ENCODE results near the gene RSPO1.
"Not testable (repeated sequence)": the region's sequence is repeated elsewhere in the genome, so short reads cannot be mapped to it uniquely, and the experiment has no call there.

Gene RSPO1

DNA sequence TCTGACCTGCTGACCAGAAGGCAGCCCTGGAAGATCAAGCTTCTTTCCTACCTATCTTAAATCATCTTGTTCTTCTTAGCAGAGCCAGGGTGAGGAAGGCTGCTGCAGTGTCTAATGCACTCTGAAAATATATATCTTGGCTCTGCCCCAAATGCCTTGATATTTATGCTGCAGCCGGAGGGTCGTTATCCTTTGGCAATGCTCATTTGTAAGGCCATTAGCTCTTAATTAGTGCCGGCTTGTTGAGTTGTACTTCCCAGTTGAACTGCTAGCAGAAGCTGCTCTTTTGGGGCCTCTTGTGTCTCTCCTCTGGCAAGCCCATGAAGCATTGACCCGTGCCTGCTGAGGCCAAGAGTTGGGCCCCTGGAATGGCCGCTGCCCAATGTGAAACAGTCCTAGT, 34.8 kb downstream of the RSPO1 start:
- TF ChIP-seq CTCF (IDR thresholded peaks at IDR 0.05; ENCODE audit: borderline replicate concordance, insufficient read depth, low read depth, low read length), result no peak
- H3K4me3 ChIP-seq (ENCODE audit: low read depth, low read length), result no peak overlapping the region

DNA sequence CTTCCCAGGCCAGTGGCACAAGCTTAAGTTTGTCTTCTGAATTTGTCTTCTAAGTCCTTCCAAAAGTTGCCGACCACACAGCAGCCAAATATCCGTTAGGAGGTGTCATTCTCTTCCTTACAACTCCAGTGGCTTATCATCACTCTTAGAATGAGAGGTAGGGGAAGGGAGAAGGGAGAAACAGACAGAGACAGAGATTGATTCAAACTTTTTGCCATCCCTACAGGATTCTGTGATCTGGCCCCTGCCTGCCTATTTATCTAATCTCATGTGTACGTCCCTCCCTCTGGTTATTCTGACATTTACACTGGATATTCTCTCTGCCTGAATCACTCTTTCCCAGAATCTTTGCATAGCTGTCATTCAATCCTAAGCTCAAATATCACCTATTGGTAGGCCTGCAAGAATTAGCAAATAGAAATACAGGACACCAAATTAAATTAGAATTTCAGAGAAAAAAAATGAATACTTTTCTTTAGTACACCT, 38.5 kb downstream of the RSPO1 start:
- TF ChIP-seq CTCF (IDR thresholded peaks at IDR 0.05; ENCODE audit: borderline replicate concordance, insufficient read depth, low read depth, low read length), result no peak
- H3K4me3 ChIP-seq (ENCODE audit: low read depth, low read length), result peak overlapping the region; percentile 76

DNA sequence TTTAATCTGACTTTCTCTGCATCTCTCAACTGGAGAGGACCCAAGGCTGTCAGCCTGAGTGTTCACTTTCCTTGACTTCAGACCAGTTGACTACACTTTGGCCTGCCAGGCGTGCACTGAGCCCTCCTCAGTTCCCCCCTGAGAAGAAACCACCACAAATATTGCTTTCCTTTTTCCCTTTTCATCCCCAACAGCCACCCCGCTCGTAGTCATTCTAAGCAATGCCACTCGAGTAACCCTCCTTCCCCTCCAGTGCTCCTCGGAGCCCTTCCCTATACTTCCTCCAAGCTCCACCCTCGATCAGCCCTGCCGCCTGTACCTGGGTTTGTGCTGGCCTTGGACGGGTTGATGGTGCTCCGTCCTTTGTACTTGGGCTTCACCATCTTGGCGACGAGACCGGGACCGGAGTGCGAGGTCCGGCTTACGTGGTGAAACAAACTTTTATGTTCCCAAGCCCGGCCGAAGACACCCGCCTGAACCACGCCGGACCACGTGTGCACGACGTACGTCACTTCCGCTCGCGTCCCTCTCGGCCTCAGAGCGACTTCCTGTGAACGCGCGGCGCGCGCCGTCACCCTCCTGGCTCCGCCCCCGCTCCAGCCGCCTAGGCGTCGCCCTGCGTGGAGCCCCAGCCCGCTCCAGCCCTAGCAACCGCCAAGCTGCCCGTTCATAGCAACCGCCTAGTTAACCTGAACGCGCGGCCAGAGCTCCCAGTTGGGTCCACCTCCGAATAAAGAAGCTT, 39.1 kb downstream of the RSPO1 start, which contains the start of gene GNL2:
TSS of gene GNL2 (minus strand) at position 498 of the 742 bp plus-strand sequence. CDS start at position 383, 115 bp downstream.
- no peak for TF ChIP-seq CTCF (IDR thresholded peaks at IDR 0.05; ENCODE audit: borderline replicate concordance, insufficient read depth, low read depth, low read length)
- peak within 1 kb of the TSS; percentile 76 for H3K4me3 ChIP-seq (ENCODE audit: low read depth, low read length)

DNA sequence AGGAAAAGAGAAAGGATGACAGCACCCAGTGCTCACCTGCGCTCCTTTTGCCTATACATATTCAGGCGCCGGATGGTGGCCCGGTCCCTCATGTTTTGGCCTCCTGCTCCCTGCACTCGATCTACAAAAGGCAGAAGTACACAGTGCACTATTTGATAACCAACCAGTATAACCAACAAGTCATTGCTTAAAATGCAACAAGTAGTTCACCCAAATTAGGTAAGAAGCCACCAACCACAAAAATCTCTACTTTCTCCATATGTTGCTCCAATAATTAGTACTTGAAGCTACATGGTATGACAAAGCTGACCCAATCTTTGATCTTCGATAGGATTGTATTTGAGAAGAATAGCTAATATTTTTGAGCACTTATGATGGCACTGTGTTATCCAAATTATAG, 41.0 kb downstream of the RSPO1 start:
- TF ChIP-seq CTCF (IDR thresholded peaks at IDR 0.05; ENCODE audit: borderline replicate concordance, insufficient read depth, low read depth, low read length), result no peak
- H3K4me3 ChIP-seq (ENCODE audit: low read depth, low read length), result no peak overlapping the region

DNA sequence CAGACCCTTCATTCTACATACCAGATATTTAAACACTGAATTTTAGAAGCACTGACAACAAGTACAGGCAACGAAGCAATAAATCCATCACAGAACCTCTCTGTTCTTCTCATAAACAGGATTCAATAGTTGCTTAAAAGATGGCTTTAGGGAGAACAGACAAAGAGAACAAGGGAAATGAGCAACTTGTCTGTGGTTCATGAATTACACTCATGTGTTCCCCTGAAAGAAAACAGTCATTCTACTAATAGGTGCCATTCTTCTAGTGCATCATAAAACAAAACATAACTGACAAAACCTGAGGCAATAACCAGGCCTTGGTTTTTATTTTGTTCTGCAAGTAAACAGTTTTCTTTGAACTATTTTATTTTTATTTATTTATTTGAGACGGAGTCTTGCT, 45.8 kb downstream of the RSPO1 start:
- no peak overlapping the region for H3K4me3 ChIP-seq (ENCODE audit: low read depth, low read length)

DNA sequence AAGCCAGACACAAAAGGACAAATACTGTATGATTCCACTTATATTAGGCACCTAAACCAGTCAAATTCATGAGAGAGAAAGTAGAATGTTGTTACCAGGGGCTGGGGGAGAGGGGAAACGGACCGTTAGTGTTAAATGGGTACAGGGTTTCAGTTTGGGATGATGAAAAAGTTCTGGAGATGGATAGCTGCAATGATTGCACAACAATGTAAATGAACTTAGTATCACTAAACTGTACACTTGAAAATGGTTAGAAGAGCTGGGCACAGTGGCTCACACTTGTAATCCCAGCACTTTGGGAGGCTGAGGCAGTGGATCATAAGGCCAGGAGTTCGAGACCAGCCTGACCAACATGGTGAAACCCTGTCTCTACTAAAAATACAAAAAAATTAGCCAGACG, 50.1 kb downstream of the RSPO1 start:
- H3K4me3 ChIP-seq (ENCODE audit: low read depth, low read length), result not testable (repeated sequence)

More for the DNA sequence above, 45.8 kb downstream of the RSPO1 start:
- no peak for TF ChIP-seq CTCF (IDR thresholded peaks at IDR 0.05; ENCODE audit: borderline replicate concordance, insufficient read depth, low read depth, low read length)

DNA sequence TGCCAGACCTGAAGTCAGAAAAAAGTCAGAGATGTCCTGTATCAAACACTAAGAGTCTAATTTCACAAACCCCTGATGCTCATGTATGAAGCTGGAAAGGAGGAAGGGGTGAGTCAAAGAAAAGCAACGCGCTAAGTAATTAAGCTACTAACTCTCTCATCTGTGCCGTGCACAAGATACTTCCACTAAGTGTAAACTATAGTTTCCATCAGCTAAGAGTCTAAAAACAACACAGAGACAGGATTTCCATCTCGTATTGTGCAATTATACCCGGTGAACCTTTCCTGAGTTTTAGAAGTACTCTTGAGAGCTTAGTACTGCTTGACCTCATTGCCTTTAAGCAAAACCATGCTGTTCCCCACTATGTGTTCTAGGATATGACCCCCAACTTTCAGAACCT, 59.0 kb downstream of the RSPO1 start:
- H3K4me3 ChIP-seq (ENCODE audit: low read depth, low read length), result no peak overlapping the region
- TF ChIP-seq CTCF (IDR thresholded peaks at IDR 0.05; ENCODE audit: borderline replicate concordance, insufficient read depth, low read depth, low read length), result no peak

All from GM12875 (cell line).